MM.1S (cell line): Measurements from ENCODE around the gene NFATC2.

Experiments used
- DNase-seq: peaks from one replicate; pipeline ENCODE4 v3.0.0-alpha.2; 2015
- H2AFZ ChIP-seq: fragments of 300-600 bp; sonication (generic); 2 replicates; pipeline ENCODE4 v1.6.0; 2016; ENCODE audit warnings: antibody characterized with exemption, low read length
- H3F3A ChIP-seq: fragments of 300-600 bp; sonication (generic); 2 replicates; pipeline ENCODE4 v1.6.1; 2016; ENCODE audit warnings: mild to moderate bottlenecking, antibody characterized with exemption, low read length, moderate library complexity, mixed read lengths; ENCODE audit not compliant: insufficient read depth
- H3K27ac ChIP-seq: fragments of 300-600 bp; sonication (generic); 2 replicates; pipeline ENCODE4 v1.5.1; 2016; ENCODE audit warnings: mild to moderate bottlenecking, low read length
- H3K27me3 ChIP-seq: fragments of 300-600 bp; sonication (generic); replicated peaks from 2 replicates; pipeline ENCODE4 v1.6.0; 2016; ENCODE audit warnings: low read length; ENCODE audit not compliant: insufficient read depth
- H3K36me3 ChIP-seq: fragments of 300-600 bp; sonication (generic); replicated peaks from 2 replicates; pipeline ENCODE4 v1.6.1; 2016; ENCODE audit warnings: mild to moderate bottlenecking, low read length, mixed read lengths; ENCODE audit not compliant: insufficient read depth
- H3K4me1 ChIP-seq: fragments of 300-600 bp; sonication (generic); 2 replicates; pipeline ENCODE4 v1.6.1; 2016; ENCODE audit warnings: low read length, mixed read lengths
- H3K4me2 ChIP-seq: fragments of 300-600 bp; sonication (generic); 2 replicates; pipeline ENCODE4 v1.6.0; 2016; ENCODE audit warnings: low read depth, low read length
- H3K4me3 ChIP-seq: fragments of 300-600 bp; sonication (generic); 2 replicates; pipeline ENCODE4 v1.5.1; 2016; ENCODE audit warnings: low read length, mixed read lengths
- H3K79me2 ChIP-seq: fragments of 300-600 bp; sonication (generic); 2 replicates; pipeline ENCODE4 v1.6.1; 2016; ENCODE audit warnings: mixed run types, low read length, mixed read lengths
- H3K9ac ChIP-seq: fragments of 300-600 bp; sonication (generic); 2 replicates; pipeline ENCODE4 v1.6.1; 2016; ENCODE audit warnings: low read length, mixed read lengths
- H3K9me2 ChIP-seq: fragments of 300-600 bp; sonication (generic); replicated peaks from 2 replicates; pipeline ENCODE4 v1.6.1; 2016; ENCODE audit warnings: mild to moderate bottlenecking, low read length, mixed read lengths; ENCODE audit not compliant: insufficient read depth
- H3K9me3 ChIP-seq: fragments of 300-600 bp; sonication (generic); replicated peaks from 2 replicates; pipeline ENCODE4 v1.6.1; 2016; ENCODE audit warnings: mild to moderate bottlenecking, low read length, mixed read lengths; ENCODE audit not compliant: insufficient read depth
- H4K20me1 ChIP-seq: fragments of 300-600 bp; sonication (generic); 2 replicates; pipeline ENCODE4 v1.6.1; 2016; ENCODE audit warnings: mild to moderate bottlenecking, low read length, moderate library complexity, mixed read lengths; ENCODE audit not compliant: insufficient read depth
- CTCF ChIP-seq: fragments of 300-600 bp; sonication (generic); IDR thresholded peaks from 2 replicates; pipeline ENCODE4 v1.5.1; 2016; ENCODE audit warnings: antibody characterized with exemption, low read length, mixed read lengths
- EZH2 ChIP-seq: fragments of 300-600 bp; sonication (generic); optimal IDR thresholded peaks from 2 replicates; pipeline ENCODE3; 2017; ENCODE audit warnings: low read depth, mild to moderate bottlenecking, antibody characterized with exemption, low read length, mixed read lengths
- EZH2phosphoT487 ChIP-seq: fragments of 300-600 bp; sonication (generic); IDR thresholded peaks from 2 replicates; pipeline ENCODE4 v1.6.1; 2018; ENCODE audit warnings: antibody characterized with exemption, low read length

NFATC2 gene

GRCh38 chr20:51531141-51531710 lies 11.3 kb downstream of the NFATC2 start:
- peaks cover 99% of the 10 kb centered on the region for H3K79me2 ChIP-seq
- H4K20me1 ChIP-seq = peaks cover 3% of the 10 kb centered on the region; the same call in 1 of the 2 replicates
- no peak overlapping the region for H3K27ac ChIP-seq
- TF ChIP-seq EZH2 (no peak), CTCF (no peak), EZH2phosphoT487 (no peak)
- no peaks in the 10 kb centered on the region for H3K9me3 ChIP-seq
- no peaks in the 10 kb centered on the region for H3K36me3 ChIP-seq
- no peak for DNase-seq
- no peak overlapping the region for H3K9ac ChIP-seq
- no peaks in the 10 kb centered on the region for H3K4me1 ChIP-seq
- H3K9me2 ChIP-seq = no peaks in the 10 kb centered on the region
- no peaks in the 10 kb centered on the region for H3K27me3 ChIP-seq
- H2AFZ ChIP-seq = no peak overlapping the region
- no peak overlapping the region for H3K4me2 ChIP-seq
- no peak overlapping the region for H3K4me3 ChIP-seq
- H3F3A ChIP-seq = no peaks in the 10 kb centered on the region

- Histone ChIP-seq H3K4me2 (no peak overlapping the region), H3K36me3 (no peaks in the 10 kb centered on the region), H3K27me3 (no peaks in the 10 kb centered on the region), H3K9me2 (no peaks in the 10 kb centered on the region), H3F3A (no peaks in the 10 kb centered on the region), H3K9ac (no peak overlapping the region), H3K27ac (no peak overlapping the region), H3K9me3 (no peaks in the 10 kb centered on the region), H3K4me1 (no peaks in the 10 kb centered on the region), H3K4me3 (no peak overlapping the region), H3K79me2 (peaks cover 95% of the 10 kb centered on the region), H2AFZ (no peak overlapping the region), H4K20me1 (no peaks in the 10 kb centered on the region)
- TF ChIP-seq EZH2 (no peak), EZH2phosphoT487 (no peak)
- no peak for DNase-seq
These were observed 12.8 kb downstream of the NFATC2 start for GRCh38 chr20:51529758-51530157.

GRCh38 chr20:51529081-51529681 lies 13.3 kb downstream of the NFATC2 start:
- Histone ChIP-seq H3K9me3 (no peaks in the 10 kb centered on the region), H3F3A (no peaks in the 10 kb centered on the region), H3K9me2 (no peaks in the 10 kb centered on the region), H3K36me3 (no peaks in the 10 kb centered on the region), H2AFZ (no peak overlapping the region), H3K4me1 (no peaks in the 10 kb centered on the region), H3K79me2 (peaks cover 96% of the 10 kb centered on the region), H3K9ac (no peak overlapping the region), H3K27ac (no peak overlapping the region), H4K20me1 (no peaks in the 10 kb centered on the region), H3K4me2 (no peak overlapping the region), H3K27me3 (no peaks in the 10 kb centered on the region), H3K4me3 (no peak overlapping the region)
- no peak for TF ChIP-seq EZH2
- TF ChIP-seq EZH2phosphoT487 = no peak
- no peak for TF ChIP-seq CTCF
- DNase-seq = no peak
